NK-92 treated with Interleukin-12 subunit alpha and Interleukin-12 subunit beta, amount 100 ng/mL, for 24 hours (cell line): ENCODE measurements around the gene LRRC37B.
"Not testable (repeated sequence)": the region's sequence is repeated elsewhere in the genome, so short reads cannot be mapped to it uniquely, and the experiment has no call there.

Experiments
- DNase-seq: peaks from one replicate; lab custom pipeline; 2025; lab: John Stamatoyannopoulos, UW

The LRRC37B gene

DNA sequence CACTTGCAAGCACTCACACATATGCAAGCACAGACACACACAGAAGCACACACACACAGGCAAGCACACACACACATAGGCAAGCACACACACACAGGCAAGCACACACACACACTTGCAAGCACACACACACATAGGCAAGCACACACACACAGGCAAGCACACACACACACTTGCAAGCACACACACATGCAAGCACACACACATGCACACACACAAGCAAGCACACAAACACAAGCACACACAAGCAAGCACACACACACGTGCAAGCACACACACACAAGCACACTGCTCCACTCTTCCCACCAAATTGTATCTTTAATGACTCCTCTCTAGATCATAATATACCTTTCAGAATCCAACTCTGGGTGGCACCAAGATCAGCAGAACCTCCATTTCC is 84.9 kb downstream of the LRRC37B start:
- not testable (repeated sequence) for DNase-seq

GRCh38 chr17:32099686-32100085 is 92.5 kb downstream of the LRRC37B start:
- DNase-seq = no peak

DNA sequence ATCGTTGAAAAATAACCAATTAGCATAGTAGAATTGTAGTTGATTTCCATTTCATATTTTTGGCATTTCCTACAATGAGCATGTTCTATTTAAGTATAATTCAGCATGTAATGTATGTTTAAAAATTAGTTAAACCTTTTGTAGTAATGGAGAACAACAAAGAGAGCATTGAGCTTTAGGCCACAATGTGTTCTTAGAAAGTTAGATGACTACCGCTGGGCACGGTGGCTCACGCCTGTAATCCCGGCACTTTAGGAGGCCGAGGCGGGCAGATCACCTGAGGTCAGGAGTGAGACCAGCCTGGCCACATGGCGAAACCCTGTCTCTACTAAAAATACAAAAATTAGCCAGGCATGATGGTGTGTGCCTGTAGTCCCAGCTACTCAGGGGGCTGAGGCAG is 93.1 kb downstream of the LRRC37B start:
- DNase-seq = not testable (repeated sequence)

DNA sequence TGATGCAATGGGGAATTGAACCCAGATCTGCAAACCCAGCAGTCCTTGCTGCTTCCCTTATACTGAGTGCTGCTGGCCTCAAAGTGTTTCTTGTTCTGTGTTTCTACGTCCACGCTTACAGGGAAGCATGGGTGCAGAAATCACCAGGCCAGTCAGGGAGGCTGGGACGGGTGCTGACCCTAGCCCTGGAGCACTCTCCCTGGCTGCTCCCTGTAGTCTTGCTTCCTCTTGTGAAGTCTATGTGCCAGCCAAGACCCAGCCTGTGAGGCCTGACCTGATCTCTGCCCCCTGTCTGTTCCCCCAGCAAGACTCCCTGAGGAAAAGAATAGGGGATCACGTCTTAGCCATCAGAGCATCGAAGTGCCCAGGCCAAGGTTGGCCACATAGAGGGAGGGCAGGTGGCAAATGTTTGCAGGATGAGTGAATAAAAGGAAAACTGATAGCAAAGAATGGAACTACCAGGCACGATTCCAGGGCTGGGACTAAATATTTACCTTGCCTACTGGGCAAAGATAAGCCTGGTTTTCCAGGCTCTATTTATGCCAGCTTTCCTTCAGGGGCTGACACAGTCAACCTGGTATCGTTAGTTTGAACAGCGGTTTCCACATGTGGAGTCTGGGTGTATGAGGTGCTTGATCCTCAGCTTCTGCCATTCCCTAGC is 93.9 kb downstream of the LRRC37B start:
- no peak for DNase-seq

GRCh38 chr17:32102172-32102571 is 95.0 kb downstream of the LRRC37B start:
- no peak for DNase-seq

- DNase-seq = no peak
Measured at GRCh38 chr17:32102646-32103186, 95.5 kb downstream of the LRRC37B start.
